Brain microvascular endothelial cell (primary cell): Measurements from ENCODE around the gene TEX48.

Source experiments
- DNase-seq: peaks from one replicate; pipeline ENCODE4 v3.0.0-alpha.2; 2020
- H3K27ac ChIP-seq: fragments of 250-450 bp; sonication (Bioruptor Pico); 2 replicates; pipeline ENCODE4 v1.5.1; 2020; ENCODE audit warnings: mild to moderate bottlenecking, moderate library complexity
- H3K27me3 ChIP-seq: fragments of 250-450 bp; sonication (Bioruptor Pico); replicated peaks from 2 replicates; pipeline ENCODE4 v1.5.1; 2020; ENCODE audit warnings: mild to moderate bottlenecking
- H3K36me3 ChIP-seq: fragments of 250-450 bp; sonication (Bioruptor Pico); replicated peaks from 2 replicates; pipeline ENCODE4 v1.5.1; 2020; ENCODE audit warnings: mild to moderate bottlenecking
- H3K4me3 ChIP-seq: 2 replicates; pipeline ENCODE4 v1.5.1; 2011; ENCODE audit warnings: low read depth, mild to moderate bottlenecking, control low read depth, low read length, moderate library complexity
- in situ Hi-C: cut with HindIII; loops from 2 replicates; pipeline ENCODE4 v1.10.0; 2017; ENCODE audit warnings: low sequenced_read_pairs, low pct_ligation_motif_present
- TF ChIP-seq, protein P1 (sequence below): IDR thresholded peaks from 2 replicates; pipeline ENCODE4 v1.5.1; 2011; ENCODE audit warnings: low read depth, mild to moderate bottlenecking, moderate library complexity, low read length, control low read depth, inconsistent platforms; ENCODE audit errors: missing control alignments

The TEX48 gene

DNA sequence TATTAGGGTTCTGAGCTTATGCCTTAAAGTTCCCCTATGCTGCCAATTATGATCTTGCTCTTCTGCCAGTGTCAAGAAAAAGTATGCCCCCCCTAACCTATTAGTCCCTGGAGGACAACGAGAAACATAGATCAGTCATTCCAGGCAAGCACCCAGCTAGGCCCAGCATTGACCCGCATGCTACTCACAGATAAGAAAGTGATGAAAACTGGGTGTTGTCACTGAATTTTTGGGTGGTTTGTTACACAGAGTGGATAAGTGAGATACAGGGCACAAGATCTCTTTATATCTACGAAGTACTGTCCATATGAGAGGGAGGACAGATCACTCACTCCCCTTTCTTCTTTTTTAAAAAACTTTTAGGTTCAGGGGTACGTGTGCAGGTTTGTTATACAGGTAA, 6.4 kb upstream of the TEX48 start:
- Histone ChIP-seq H3K4me3 (no peak overlapping the region), H3K27me3 (no peaks in the 10 kb centered on the region), H3K36me3 (no peaks in the 10 kb centered on the region), H3K27ac (no peak overlapping the region)
- TF ChIP-seq, protein P1, sequence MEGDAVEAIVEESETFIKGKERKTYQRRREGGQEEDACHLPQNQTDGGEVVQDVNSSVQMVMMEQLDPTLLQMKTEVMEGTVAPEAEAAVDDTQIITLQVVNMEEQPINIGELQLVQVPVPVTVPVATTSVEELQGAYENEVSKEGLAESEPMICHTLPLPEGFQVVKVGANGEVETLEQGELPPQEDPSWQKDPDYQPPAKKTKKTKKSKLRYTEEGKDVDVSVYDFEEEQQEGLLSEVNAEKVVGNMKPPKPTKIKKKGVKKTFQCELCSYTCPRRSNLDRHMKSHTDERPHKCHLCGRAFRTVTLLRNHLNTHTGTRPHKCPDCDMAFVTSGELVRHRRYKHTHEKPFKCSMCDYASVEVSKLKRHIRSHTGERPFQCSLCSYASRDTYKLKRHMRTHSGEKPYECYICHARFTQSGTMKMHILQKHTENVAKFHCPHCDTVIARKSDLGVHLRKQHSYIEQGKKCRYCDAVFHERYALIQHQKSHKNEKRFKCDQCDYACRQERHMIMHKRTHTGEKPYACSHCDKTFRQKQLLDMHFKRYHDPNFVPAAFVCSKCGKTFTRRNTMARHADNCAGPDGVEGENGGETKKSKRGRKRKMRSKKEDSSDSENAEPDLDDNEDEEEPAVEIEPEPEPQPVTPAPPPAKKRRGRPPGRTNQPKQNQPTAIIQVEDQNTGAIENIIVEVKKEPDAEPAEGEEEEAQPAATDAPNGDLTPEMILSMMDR = no peak
- DNase-seq = no peak
- in situ Hi-C loops = loop anchor here (25.0 kb wide), 1 partner anchor 324 kb away; no protein-coding TSS in a partner anchor

- Histone ChIP-seq H3K27ac (no peak overlapping the region), H3K36me3 (no peaks in the 10 kb centered on the region), H3K4me3 (no peak overlapping the region), H3K27me3 (no peaks in the 10 kb centered on the region)
- TF ChIP-seq, protein P1 = no peak
- in situ Hi-C loops = loop anchor here (25.0 kb wide), 1 partner anchor 325 kb away; no protein-coding TSS in a partner anchor
- peak; percentile 9 for DNase-seq
Measured at GRCh38 chr9:114687034-114687433, 5.0 kb upstream of the TEX48 start.

GRCh38 chr9:114685951-114686350, 4.0 kb upstream of the TEX48 start:
- DNase-seq = no peak
- H3K36me3 ChIP-seq = no peaks in the 10 kb centered on the region
- TF ChIP-seq, protein P1 = no peak
- no peak overlapping the region for H3K27ac ChIP-seq
- H3K4me3 ChIP-seq = no peak overlapping the region
- in situ Hi-C loops = loop anchor here (25.0 kb wide), 1 partner anchor 326 kb away; no protein-coding TSS in a partner anchor
- H3K27me3 ChIP-seq = no peaks in the 10 kb centered on the region

- no peaks in the 10 kb centered on the region for H3K36me3 ChIP-seq
- in situ Hi-C loops = loop anchor here (25.0 kb wide), 1 partner anchor 328 kb away; no protein-coding TSS in a partner anchor
- TF ChIP-seq, protein P1 = no peak
- no peak overlapping the region for H3K4me3 ChIP-seq
- H3K27ac ChIP-seq = no peak overlapping the region
- H3K27me3 ChIP-seq = no peaks in the 10 kb centered on the region
- DNase-seq = no peak
Measured at GRCh38 chr9:114684036-114684435, 2.0 kb upstream of the TEX48 start.

GRCh38 chr9:114682846-114683245, 854 bp upstream of the TEX48 start:
- no peaks in the 10 kb centered on the region for H3K36me3 ChIP-seq
- H3K4me3 ChIP-seq = no peak overlapping the region
- in situ Hi-C loops = loop anchor here (25.0 kb wide), 1 partner anchor 329 kb away; no protein-coding TSS in a partner anchor
- DNase-seq = peak; percentile 7
- H3K27me3 ChIP-seq = no peaks in the 10 kb centered on the region
- no peak overlapping the region for H3K27ac ChIP-seq
- TF ChIP-seq, protein P1 = no peak
